ENCODE data around the gene NTSR1.

GRCh38 chr20:62769346-62770071 is 60.9 kb downstream of the NTSR1 start:
- TF ChIP-seq CTCF (conservative IDR thresholded peaks at IDR 0.05; ENCODE audit: low read length) (no peak), EZH2phosphoT487 (IDR thresholded peaks at IDR 0.05; ENCODE audit: borderline replicate concordance) (no peak)

Measured in Loucy (cell line).